ENCODE measurements around the gene NOVA2.

GRCh38 chr19:45959517-45960025 is 14.1 kb downstream of the NOVA2 start:
- TF ChIP-seq RAD21 (IDR thresholded peaks at IDR 0.05; ENCODE audit: low read depth) (no peak), MAX (IDR thresholded peaks at IDR 0.05) (no peak), CEBPB (IDR thresholded peaks at IDR 0.05) (no peak), REST (IDR thresholded peaks at IDR 0.05; ENCODE audit: low read depth) (no peak), TAF1 (IDR thresholded peaks at IDR 0.05; ENCODE audit: low read depth) (no peak), CREB1 (IDR thresholded peaks at IDR 0.05; ENCODE audit: low read depth) (no peak), USF1 (IDR thresholded peaks at IDR 0.05) (no peak)

All from Ishikawa (cell line).